Measurements from ENCODE around the gene MAFG. TPM values are rescaled to one million over a fixed set of nuclear protein-coding genes. Genes with fewer than 3 reads are reported as not detected.

MAFG gene
- total and polyA plus RNA-seq, 2 experiments from 2014 or later = 17.2 to 33.4 TPM

GRCh38 chr17:81889602-81890001 lies 37.9 kb downstream of the MAFG start:
- Histone ChIP-seq H3K79me2 (replicated peaks; ENCODE audit: insufficient read depth) (peaks cover 58% of the 10 kb centered on the region), H4K20me1 (replicated peaks; ENCODE audit: insufficient read depth) (peaks cover 14% of the 10 kb centered on the region; the same call in 1 of the 2 replicates), H3K27me3 (ENCODE audit: insufficient read depth) (no peaks in the 10 kb centered on the region), H3F3A (replicated peaks; ENCODE audit: low read depth) (peaks cover 24% of the 10 kb centered on the region), H2AFZ (no peak overlapping the region), H3K4me1 (ENCODE audit: insufficient read depth) (peaks cover 8% of the 10 kb centered on the region; the same call in 1 of the 2 replicates), H3K9me2 (ENCODE audit: insufficient read depth) (no peaks in the 10 kb centered on the region), H3K4me2 (peak overlapping the region; percentile 96), H3K36me3 (ENCODE audit: insufficient read depth) (peaks cover 30% of the 10 kb centered on the region), H3K4me3 (peak overlapping the region; percentile 95), H3K27ac (ENCODE audit: low read depth) (peak overlapping the region; percentile 73)
- ATAC-seq (no peak), DNase-seq (ENCODE audit: low spot score) (no peak)
- H3K9me3 Mint-ChIP-seq = no peaks in the 10 kb centered on the region
- no peak for TF ChIP-seq CTCF (conservative IDR thresholded peaks at IDR 0.05; ENCODE audit: low read depth in 2 of 2)
- no peak for TF ChIP-seq STAT1 (IDR thresholded peaks at IDR 0.05; ENCODE audit: unreplicated experiment)
- TF ChIP-seq POLR2AphosphoS5 (IDR thresholded peaks at IDR 0.05; ENCODE audit: low read depth) = no peak
- H3K27me3 Mint-ChIP-seq (ENCODE audit: insufficient read depth, low read depth, poor library complexity) = peaks cover 31% of the 10 kb centered on the region
- H3K27ac Mint-ChIP-seq = no peak overlapping the region
- peaks cover 4% of the 10 kb centered on the region; the same call in 1 of the 3 replicates for H3K4me1 Mint-ChIP-seq
- H3K36me3 Mint-ChIP-seq (ENCODE audit: low read depth) = peaks cover 70% of the 10 kb centered on the region
- H3K4me3 Mint-ChIP-seq = peak overlapping the region; percentile 91

DNA sequence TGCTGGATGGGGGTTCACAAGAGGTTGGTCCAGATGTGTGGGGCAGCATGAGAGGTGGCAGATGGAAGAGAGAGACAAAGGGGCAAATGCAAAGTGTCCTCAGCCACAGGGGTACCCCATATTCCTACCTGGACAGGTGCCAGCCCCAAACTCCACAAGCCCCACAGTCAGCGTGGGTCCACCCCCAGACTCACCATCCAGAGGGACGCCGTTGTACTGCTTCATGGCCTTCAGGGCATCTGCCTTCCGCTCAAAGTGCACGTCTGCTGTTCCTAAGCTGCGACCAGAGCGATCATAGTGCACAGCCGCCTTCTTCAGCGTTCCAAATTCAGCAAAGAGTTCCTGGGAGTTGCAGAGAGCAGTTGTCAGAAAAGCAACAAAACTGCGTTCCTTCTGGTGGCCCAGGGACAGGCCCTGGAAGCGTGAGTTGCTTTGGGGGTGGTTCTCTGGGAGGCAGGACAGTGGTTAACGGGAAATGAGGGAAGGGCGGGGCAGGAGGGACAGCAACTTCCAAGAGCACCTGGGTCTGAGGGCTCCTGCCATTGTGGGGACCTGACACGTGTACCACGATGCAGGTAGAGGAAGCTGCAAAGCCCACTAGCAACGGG lies 38.4 kb downstream of the MAFG start:
- Histone ChIP-seq H3F3A (replicated peaks; ENCODE audit: low read depth) (peaks cover 24% of the 10 kb centered on the region), H2AFZ (no peak overlapping the region), H4K20me1 (replicated peaks; ENCODE audit: insufficient read depth) (peaks cover 14% of the 10 kb centered on the region; the same call in 1 of the 2 replicates), H3K4me2 (no peak overlapping the region), H3K9me2 (ENCODE audit: insufficient read depth) (no peaks in the 10 kb centered on the region), H3K4me1 (ENCODE audit: insufficient read depth) (peaks cover 8% of the 10 kb centered on the region; the same call in 1 of the 2 replicates), H3K27ac (ENCODE audit: low read depth) (no peak overlapping the region), H3K36me3 (ENCODE audit: insufficient read depth) (peaks cover 29% of the 10 kb centered on the region), H3K79me2 (replicated peaks; ENCODE audit: insufficient read depth) (peaks cover 58% of the 10 kb centered on the region), H3K4me3 (no peak overlapping the region), H3K27me3 (ENCODE audit: insufficient read depth) (no peaks in the 10 kb centered on the region)
- DNase-seq (ENCODE audit: low spot score) (no peak), ATAC-seq (no peak)
- Mint-ChIP-seq H3K27me3 (ENCODE audit: insufficient read depth, low read depth, poor library complexity) (peaks cover 31% of the 10 kb centered on the region), H3K4me3 (peak overlapping the region; percentile 91), H3K36me3 (ENCODE audit: low read depth) (peaks cover 71% of the 10 kb centered on the region), H3K27ac (no peak overlapping the region), H3K4me1 (peaks cover 4% of the 10 kb centered on the region; the same call in 1 of the 3 replicates), H3K9me3 (no peaks in the 10 kb centered on the region)
- TF ChIP-seq EZH2 (IDR thresholded peaks at IDR 0.05; ENCODE audit: low read depth, unreplicated experiment) = no peak
- no peak for TF ChIP-seq REST (IDR thresholded peaks at IDR 0.05; ENCODE audit: unreplicated experiment)
- TF ChIP-seq STAT1 (IDR thresholded peaks at IDR 0.05; ENCODE audit: unreplicated experiment) = no peak
- no peak for TF ChIP-seq EZH2phosphoT487 (IDR thresholded peaks at IDR 0.05; ENCODE audit: unreplicated experiment)
- TF ChIP-seq, protein P1, sequence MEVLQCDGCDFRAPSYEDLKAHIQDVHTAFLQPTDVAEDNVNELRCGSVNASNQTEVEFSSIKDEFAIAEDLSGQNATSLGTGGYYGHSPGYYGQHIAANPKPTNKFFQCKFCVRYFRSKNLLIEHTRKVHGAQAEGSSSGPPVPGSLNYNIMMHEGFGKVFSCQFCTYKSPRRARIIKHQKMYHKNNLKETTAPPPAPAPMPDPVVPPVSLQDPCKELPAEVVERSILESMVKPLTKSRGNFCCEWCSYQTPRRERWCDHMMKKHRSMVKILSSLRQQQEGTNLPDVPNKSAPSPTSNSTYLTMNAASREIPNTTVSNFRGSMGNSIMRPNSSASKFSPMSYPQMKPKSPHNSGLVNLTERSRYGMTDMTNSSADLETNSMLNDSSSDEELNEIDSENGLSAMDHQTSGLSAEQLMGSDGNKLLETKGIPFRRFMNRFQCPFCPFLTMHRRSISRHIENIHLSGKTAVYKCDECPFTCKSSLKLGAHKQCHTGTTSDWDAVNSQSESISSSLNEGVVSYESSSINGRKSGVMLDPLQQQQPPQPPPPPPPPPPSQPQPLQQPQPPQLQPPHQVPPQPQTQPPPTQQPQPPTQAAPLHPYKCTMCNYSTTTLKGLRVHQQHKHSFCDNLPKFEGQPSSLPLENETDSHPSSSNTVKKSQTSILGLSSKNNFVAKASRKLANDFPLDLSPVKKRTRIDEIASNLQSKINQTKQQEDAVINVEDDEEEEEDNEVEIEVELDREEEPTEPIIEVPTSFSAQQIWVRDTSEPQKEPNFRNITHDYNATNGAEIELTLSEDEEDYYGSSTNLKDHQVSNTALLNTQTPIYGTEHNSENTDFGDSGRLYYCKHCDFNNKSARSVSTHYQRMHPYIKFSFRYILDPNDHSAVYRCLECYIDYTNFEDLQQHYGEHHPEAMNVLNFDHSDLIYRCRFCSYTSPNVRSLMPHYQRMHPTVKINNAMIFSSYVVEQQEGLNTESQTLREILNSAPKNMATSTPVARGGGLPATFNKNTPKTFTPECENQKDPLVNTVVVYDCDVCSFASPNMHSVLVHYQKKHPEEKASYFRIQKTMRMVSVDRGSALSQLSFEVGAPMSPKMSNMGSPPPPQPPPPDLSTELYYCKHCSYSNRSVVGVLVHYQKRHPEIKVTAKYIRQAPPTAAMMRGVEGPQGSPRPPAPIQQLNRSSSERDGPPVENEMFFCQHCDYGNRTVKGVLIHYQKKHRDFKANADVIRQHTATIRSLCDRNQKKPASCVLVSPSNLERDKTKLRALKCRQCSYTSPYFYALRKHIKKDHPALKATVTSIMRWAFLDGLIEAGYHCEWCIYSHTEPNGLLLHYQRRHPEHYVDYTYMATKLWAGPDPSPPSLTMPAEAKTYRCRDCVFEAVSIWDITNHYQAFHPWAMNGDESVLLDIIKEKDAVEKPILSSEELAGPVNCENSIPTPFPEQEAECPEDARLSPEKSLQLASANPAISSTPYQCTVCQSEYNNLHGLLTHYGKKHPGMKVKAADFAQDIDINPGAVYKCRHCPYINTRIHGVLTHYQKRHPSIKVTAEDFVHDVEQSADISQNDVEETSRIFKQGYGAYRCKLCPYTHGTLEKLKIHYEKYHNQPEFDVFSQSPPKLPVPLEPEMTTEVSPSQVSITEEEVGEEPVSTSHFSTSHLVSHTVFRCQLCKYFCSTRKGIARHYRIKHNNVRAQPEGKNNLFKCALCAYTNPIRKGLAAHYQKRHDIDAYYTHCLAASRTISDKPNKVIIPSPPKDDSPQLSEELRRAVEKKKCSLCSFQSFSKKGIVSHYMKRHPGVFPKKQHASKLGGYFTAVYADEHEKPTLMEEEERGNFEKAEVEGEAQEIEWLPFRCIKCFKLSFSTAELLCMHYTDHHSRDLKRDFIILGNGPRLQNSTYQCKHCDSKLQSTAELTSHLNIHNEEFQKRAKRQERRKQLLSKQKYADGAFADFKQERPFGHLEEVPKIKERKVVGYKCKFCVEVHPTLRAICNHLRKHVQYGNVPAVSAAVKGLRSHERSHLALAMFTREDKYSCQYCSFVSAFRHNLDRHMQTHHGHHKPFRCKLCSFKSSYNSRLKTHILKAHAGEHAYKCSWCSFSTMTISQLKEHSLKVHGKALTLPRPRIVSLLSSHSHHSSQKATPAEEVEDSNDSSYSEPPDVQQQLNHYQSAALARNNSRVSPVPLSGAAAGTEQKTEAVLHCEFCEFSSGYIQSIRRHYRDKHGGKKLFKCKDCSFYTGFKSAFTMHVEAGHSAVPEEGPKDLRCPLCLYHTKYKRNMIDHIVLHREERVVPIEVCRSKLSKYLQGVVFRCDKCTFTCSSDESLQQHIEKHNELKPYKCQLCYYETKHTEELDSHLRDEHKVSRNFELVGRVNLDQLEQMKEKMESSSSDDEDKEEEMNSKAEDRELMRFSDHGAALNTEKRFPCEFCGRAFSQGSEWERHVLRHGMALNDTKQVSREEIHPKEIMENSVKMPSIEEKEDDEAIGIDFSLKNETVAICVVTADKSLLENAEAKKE (CRISPR knock-in tag; IDR thresholded peaks at IDR 0.05) = no peak
